NK-92 (cell line): Measurements from ENCODE around the gene ADD3.
A peak's percentile ranks its signal among the peaks of the same experiment; 100 is the strongest.

ENCODE experiments used
- DNase-seq: peaks from one replicate; lab custom pipeline; 2025; ENCODE audit not compliant: unreplicated experiment; lab: John Stamatoyannopoulos, UW

ADD3 gene

DNA sequence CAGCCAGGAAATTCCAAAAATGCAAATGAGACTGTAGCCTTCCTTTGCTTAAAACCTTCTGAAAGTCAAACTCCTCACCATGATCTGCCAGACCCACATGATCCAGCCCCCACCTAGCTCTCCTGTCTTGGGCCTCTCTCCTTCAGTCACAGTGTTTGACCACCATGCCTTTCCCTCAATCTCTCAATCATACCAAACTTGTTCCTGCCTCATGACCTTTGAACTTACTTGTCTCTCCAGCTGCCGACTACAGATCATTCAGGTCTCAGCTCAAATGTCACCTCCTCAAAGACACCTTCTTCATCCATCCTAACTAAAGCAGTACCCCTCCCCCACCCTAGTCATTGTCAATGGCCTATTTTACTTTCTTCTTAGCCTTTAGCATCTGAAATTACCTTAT is 9.3 kb upstream of the ADD3 start:
- DNase-seq = no peak

DNA sequence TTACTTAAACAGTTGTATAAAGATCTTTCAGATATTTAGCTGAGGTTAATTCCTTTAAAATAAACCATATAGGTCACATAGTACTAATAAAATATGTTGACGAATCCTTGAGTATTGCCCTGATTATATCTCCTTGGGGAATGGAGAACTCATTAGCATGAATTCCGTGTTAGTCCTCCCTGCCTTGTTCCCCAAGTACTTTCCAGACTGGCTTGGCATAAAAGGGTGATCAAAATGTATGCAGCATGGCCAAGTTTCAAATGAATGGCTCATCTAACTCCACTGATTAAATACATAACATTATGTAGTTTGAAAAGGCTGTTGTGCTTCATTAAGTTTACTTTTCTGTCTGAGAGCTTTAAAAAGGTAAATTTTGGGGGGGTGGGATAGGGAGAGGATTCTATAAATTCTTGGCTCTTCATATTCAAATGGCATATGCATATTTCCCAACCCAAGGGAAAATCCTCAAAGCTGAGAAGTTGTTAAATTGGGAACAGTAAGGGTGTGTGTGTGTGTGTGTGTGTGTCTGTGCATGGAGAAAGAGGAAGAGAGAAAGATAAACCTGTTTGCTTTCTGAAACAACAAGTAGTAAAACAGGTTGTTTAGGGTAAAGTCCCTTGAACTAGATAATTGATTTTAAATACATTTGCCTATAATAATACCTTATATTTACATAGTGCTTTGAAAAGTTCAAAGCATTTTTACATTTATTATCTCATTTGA is 4.8 kb upstream of the ADD3 start:
- no peak for DNase-seq

DNA sequence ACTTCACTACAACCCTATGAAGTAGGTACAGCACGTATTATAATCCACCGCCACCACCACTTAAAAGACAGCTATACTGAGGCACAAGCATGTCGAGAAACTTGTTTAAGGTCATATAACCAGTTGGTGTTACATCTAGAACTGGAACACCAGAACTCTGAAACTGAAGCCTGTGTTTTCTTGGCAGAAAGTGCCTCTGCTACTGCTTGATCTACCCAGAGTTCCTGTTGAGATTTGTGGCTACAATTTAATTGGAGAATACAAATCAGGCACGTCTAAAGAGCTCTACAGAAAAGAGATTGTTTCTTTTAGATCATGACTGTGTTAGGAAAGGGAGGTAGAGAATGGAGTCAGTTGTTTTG is 4.3 kb upstream of the ADD3 start:
- no peak for DNase-seq

DNA sequence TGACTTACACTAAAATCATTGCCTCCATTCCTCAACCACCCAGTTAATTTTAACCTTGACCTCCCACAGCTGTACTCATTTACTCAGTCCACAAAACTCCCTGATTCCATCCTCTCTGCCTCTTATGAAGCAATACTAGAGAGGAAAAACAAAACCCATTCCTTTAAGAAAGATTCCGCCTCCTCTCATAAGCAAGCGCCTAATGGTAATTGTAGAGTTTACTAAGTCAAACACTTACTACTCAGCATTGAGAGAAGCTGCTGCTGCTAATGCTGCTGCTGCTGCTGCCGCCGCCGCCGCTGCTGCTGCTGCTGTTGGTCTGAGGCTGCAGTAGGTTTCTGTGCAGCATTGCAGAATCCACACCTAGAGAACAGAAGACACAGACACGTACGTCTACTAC is 2.1 kb upstream of the ADD3 start:
- DNase-seq = no peak

DNA sequence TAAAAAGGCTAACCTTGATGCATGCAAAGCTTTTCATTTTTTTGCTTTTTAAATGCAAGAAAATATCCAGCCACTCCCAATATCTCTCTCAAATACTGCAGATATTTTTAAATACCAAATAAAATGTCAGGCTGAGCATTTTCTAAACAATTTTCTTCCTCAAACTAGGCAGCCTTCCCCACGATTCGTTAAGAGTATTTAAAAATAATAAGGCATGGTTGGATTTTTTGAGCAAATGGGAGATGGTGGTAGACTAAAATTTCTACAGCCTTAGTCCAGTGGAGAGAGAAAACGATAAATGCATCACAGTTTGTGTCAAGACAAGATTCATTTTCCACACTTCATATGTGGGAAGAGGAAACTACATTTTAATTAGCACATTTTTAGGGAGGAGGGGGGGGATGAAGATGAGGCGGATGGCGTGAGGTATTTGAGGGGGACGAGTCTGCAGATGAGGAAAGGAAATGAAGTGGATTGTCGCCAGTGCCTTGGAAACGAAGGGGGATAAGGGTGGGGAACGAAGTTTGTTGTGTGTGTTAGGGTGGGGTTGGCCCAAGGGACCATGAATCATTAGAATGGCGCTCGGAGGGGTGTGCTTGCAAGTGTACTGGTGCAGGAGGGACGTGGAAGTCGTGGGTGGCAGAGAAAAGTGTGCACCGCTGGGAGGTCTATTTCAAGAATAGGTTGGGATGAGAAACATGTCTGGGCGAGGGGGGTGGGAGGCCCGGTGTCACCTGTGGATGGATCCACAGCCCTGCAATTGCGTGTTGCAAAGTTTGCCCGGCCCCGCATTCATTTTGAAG is 1.2 kb upstream of the ADD3 start:
- no peak for DNase-seq

DNA sequence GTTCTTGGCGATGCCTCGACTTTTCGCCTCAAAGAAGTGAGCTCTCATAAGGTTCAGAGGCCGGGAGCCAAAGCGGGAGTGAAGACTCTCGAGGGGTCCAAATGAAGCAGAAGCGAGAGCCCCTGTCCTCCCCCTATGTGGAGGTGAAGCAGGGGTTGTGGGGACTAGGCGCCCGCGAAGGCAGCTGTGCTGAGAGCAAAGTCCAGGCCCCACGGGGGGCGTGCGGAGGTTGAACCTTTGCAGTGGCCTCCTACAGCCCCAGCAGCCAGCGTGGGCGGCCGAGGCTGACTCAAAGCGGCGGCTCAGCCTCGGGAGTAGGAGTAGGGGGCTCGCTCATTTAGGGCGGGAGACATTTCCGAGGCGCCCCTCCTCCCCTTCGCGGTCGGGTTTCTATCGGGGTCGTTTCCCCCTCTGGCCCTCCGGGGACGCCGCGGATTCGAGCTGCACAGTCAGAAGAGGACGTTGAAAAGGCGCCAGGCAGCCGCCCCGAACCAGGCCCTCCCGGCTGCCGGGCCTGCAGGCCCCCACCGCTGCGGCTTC is 553 bp upstream of the ADD3 start:
- no peak for DNase-seq

DNA sequence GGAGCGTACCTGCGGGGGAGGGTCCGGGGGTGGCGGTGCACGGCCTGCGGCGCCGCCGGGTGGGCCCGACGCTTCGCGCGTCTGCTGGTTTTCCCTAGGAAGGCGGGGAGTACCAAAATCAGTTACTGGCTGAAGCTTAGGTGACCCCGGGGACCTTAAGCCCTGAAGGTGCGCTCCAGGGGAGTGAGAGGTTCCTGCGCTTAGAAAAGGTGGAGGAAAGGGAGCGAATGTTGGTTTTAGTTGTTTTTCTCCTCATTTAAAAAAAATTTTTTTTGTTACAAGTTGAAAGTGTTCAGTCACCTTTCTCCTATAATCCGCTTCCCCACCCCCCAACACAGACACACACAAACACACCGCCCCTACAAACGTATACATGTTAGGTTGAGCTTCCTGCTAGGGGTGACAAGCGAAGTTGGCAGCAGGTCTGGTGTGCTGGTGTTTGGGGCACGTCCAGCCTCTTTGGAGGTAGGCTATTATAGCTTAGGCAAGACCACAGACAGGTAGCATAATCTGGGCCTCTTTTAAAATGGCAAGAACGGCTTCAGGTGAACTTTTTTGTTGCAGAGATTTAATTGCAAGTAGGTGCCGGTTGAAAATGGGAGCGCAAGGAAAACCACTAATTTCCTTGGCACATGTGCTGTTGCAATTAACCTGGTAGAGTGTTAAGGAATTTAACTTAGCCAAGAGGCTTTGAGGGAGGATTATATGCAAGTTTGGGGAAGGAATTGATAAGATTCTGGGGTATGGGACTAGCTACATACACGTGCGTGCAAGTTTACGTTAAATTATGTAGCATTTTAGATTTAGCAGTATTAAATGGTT is 945 bp downstream of the ADD3 start:
- DNase-seq = no peak

DNA sequence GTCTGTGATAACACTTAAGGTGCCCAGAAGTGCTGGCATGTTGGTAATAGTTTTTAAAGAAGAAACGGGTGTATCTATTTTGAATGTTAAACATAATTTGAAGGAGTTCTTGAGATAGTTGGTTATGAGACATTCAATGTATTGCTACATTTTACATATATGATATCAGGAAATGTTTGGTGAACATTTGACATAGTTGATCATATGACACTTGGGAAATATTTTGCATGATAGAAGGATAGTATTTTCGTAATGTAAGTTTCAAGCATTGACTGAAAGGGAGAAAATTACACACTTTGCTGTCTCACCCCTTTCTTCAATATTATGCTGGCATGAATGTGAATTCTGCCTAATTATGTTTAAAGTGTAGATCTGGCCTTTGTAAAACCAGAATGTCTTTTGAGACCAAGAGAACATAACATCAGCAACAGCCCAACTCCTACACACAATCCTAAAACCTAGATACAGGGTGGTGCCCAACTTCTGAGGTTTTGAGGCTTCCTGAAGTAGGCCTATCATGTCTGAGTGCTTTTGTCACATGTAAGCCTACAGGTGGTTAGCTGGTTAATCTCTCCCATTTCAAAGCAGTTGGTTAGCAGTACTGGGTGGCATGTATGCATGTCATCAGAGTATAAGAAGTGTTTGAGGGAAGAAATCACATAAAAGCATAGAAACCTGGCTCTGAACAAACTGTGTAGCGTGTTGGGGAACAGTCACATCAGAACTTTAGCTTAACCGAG is 2.1 kb downstream of the ADD3 start:
- no peak for DNase-seq

DNA sequence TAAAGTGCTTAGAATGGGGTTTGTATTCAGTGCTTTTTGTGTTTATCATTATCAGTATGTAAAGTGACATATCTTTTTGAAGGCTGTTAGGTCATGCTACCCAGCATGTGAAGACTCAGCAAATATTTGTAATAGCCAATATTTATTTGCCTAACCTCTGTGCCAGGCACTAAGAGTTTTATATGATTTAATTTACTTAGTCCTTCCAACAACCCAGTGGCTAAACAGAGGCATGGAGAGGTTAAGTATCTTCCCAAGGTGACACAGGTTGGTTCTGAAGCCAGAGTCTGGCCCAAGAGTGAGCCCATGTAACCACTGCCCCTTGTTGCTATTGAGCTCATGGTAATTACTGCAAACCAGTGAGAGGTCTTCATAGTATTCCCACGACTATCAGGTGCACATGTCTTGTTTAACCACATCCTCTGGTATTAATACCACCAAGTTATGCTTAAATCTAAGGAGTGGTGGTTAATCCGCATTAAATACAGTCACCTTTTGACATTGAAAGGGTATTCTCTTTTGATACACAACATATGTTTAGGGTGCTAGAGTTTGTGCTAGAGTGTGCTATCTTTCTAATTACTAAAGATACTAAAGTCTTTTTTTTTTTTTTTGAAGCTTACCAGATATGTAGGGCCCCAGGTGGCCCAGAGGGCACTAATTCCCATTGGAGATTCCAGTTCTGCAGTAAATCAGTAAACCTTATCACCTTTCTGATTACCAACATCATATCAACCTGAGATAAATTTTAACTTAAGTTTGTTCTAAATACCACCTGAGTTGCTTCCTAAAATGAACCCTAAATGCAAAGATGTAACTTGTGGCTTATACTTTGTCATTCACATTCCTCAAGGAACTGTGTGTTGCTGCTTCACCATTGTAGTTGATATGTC is 2.9 kb downstream of the ADD3 start:
- no peak for DNase-seq

DNA sequence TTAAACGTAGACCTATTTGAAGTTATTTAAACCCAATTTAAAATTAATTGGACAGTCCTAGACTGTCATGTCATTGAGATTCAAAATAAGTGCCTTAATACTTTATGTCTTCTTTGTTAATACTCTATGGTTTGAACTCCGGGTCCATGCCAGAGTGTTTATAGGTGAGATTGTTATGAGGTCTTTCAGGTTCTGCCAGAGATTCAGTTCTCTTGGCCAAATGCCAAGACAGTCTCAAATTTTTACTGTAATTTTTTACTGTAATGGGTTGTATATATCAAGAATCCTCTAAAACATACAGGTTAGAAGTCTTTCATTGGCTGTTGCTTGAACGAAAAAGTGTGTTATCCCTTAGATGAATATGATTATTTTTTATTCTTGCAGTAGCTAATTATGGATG is 3.9 kb downstream of the ADD3 start:
- DNase-seq = no peak

DNA sequence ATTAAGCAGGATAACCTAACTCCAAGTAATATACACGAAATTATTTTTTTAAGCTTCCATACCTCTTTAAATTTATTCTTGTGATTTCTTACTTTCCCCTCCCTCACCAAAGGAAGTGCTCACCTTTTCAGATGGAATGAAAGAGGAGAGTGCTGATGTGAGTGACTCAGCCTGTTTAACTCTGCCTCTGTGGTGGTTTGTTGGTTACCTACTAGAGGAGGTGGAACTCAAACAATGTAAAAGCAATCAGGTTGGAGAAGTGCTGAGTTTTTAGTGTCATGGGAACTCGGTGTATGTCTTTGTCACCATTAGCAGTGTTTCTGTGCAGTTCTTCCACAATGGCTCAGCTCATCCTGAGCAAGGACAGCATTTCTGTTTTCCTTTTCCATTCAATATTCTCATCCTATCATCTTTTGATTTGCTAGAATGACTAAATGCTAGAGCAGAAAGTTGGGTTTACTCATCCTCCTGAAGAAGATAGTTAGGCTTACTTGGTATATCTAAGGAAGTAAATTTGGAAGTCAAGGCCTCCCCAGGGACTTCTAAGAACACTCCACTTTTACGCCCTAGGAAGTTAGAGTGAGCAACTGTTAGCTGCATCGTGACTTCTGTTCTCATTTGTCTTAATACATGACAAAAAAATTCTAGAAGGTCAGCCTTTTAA is 6.0 kb downstream of the ADD3 start:
- peak; percentile 3 for DNase-seq

DNA sequence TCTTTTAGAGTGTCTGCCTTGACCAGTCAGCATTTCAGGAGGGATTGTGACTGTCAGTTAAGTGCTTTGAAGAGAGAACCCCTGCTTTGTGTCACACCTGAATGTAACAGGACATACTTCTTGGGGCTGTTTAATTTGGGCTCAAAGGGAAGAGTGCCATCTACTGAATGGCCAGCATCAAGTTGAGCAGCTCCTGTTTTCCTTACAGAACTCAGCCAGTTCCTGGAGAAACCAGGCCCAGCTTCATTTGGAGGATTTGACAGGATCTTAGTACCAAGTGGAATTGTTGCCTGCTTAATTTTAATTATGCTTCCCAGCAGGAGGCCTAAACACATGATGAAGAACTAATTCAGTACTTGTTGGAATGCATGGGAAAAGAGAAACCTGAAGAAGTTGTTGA is 8.3 kb downstream of the ADD3 start:
- DNase-seq = no peak

DNA sequence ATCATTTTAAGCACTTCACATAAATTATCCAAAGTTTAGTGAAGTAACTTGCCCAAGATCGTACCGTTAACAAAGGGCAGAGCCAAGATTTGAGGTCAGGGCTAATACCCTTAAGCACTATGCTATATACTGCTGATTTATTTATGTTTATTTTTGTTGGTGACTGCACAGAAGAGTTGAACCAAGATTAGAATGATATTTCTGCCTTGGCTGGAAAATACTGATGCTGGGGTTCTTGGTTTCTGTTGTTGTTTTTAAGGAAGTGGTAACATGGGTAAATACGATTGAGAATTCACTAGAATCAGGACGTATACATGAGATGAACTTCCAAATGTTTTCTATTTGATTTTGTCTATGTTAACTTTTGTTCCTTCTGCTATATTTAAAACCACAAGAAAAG is 9.3 kb downstream of the ADD3 start:
- no peak for DNase-seq

DNA sequence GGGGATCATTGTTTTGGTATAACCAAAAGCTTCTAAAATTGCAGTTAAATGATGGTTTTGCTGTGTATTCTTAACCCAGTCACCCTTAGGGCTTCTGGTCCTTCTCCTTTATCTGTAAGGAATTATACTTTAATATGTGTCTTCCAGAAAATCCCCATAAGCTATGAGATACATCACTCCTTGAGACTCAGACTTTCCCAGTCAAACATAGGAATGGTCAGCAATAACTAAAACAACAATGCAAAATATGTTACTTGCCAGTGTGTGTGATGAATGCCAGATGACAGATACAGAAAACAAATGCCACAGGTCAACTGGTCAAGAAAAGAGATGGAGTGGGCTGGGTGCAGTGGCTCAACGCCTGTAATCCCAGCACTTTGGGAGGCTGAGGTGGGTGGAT is 10.1 kb downstream of the ADD3 start:
- DNase-seq = no peak

DNA sequence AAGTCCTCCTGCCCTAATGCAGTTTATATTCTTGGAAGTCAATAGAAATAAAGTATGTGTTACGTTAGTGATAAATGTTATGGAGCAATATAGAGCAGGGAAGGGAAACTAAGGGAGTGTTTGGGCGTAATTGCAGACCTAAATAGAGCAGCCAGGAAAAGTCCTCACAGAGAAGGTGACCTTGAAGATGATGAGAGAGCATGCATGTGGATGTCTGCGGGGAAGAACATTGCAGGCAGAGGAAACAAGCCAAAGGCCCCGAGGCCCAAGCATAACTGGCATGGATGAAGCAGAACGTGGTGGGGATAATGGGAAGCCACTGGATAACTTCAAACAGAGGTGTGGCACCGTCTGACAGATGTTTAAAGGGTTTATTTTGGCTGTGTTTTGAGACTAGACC is 12.5 kb downstream of the ADD3 start:
- no peak for DNase-seq

DNA sequence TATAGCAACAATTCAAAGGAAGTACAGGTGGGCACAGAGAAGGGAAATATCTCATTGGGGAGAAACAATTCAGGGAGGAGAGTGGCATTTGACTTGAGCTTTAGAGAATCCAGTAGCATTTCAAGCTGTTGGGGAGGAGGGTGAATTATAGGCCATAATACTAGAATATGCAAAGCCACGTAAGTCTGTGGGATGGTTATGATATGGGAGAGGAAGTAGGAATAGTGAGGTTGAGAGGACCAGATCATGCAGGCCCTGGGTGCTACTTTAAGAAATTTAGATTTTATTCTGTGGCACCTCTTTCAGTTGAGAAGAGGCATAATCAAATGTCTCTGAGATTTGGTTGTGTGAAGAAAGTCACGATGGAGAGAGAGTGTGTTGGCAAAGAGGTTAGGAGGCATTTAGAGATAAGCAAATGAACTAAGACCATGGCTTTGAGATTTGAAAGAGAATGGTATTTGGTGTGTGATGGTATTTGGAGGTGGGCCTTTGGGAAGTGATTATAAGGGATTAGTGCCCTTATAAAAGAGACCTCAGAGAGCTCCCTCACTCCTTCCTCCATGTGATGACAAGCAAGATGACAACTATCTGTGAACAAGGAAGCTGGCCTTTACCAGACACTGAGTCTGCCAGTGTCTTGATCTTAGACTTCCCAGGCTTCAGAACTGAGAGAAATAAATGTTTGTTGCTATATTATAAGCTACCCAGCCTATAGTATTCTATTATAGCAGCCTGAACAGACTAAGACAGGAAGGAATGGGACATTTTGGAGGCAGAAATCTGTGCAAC is 15.1 kb downstream of the ADD3 start:
- no peak for DNase-seq

DNA sequence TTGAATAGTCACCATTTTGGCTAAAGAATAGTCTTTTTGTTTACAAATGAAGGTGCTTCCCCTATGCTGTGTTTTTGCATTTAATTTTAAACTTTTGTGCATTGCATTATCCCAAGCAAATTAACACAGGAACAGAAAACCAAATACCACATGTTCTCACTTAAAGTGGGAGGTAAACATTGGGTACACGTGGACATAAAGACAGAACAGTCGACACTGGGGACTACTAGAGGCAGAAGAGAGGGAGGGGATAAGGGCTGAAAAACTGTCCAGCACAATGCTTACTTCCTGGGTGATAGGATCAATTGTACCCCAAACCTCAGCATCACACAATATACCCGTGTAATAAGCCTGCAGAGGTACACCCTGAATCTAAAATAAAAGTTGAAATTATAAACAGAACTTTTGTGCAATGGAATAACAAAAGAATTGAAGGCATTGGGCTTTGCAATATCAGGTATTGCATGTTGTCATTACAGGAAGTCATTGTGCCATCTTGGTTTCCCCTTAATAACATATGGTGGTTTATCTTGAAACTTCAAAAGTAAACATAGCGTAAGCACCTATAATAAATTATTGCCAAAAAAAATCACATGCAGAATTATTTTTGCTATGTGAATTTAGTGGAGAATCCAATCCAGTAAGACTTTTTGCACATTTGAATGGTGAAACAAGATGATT is 16.1 kb downstream of the ADD3 start:
- DNase-seq = no peak

DNA sequence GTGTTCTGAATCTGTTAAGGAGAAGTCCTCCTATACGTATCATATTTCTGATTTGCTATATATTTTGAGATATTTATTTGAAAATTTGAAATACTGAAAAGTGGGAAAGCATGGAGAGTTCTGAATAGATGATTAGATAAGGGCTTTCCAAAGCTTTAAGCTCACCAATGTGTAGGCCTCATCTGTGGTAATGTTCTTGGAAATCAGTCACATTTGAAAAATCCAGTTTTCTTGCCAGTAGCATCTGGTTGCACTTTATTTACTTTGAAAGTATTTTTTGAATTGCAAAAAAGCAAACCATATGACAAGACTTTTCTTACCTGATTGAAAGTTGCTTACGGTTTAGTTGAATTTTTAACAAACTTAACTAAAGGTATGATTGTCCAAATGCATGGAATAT is 21.7 kb downstream of the ADD3 start:
- no peak for DNase-seq
